OCI-LY7 (cell line): ENCODE data around the gene SREK1. TPM values are rescaled to one million over a fixed set of nuclear protein-coding genes. Genes with fewer than 3 reads are reported as not detected.

Experiments used
- BruUV-seq: library from RNA; stranded (reverse); fragments of 400-500 nt; replicated peaks from 2 replicates; lab custom pipeline; 2021; lab: Mats Ljungman, UMichigan
- CTCF ChIA-PET: fragments of 300-600 bp; sonication (Branson Sonifier 250); formaldehyde crosslinking; loops from one replicate; lab custom pipeline; 2022; ENCODE audit warnings: antibody characterized with exemption; ENCODE audit not compliant: unreplicated experiment; lab: Charles Lee
- POLR2A ChIA-PET: fragments of 300-600 bp; sonication (Branson Sonifier 250); formaldehyde crosslinking; loops from one replicate; lab custom pipeline; 2022; ENCODE audit warnings: antibody characterized with exemption; lab: Charles Lee
- DNase-seq: peaks from one replicate; pipeline ENCODE4 v3.0.0-alpha.2; 2015; ENCODE audit warnings: low spot score
- H2AFZ ChIP-seq: fragments of 200-600 bp; sonication (generic), shearing (Covaris generic); 2 replicates; pipeline ENCODE4 v1.6.1; 2014; ENCODE audit warnings: mild to moderate bottlenecking, antibody characterized with exemption, low read length, moderate library complexity
- H3K27ac ChIP-seq: fragments of 200-600 bp; sonication (generic); 2 replicates; pipeline ENCODE4 v1.5.1; 2014; ENCODE audit warnings: mixed run types, low read depth, mild to moderate bottlenecking, moderate library complexity, low read length, inconsistent platforms; ENCODE audit not compliant: poor library complexity, severe bottlenecking
- H3K36me3 ChIP-seq: fragments of 200-600 bp; sonication (generic); 2 replicates; pipeline ENCODE4 v1.6.1; 2014; ENCODE audit warnings: mild to moderate bottlenecking, antibody characterized with exemption, low read length, moderate library complexity, mixed read lengths; ENCODE audit not compliant: insufficient read depth
- H3K4me1 ChIP-seq: fragments of 200-600 bp; sonication (generic); 2 replicates; pipeline ENCODE4 v1.5.1; 2014; ENCODE audit warnings: mild to moderate bottlenecking, low read length; ENCODE audit not compliant: insufficient read depth, poor library complexity, severe bottlenecking
- H3K4me2 ChIP-seq: fragments of 200-600 bp; sonication (generic); 2 replicates; pipeline ENCODE4 v1.6.1; 2014; ENCODE audit warnings: mild to moderate bottlenecking, low read length
- H3K4me3 ChIP-seq: fragments of 200-600 bp; sonication (generic); 2 replicates; pipeline ENCODE4 v1.5.1; 2014; ENCODE audit warnings: mild to moderate bottlenecking, low read depth, low read length; ENCODE audit not compliant: poor library complexity, severe bottlenecking
- H3K79me2 ChIP-seq: fragments of 200-600 bp; sonication (generic); 2 replicates; pipeline ENCODE4 v1.6.1; 2016; ENCODE audit warnings: low read depth, mild to moderate bottlenecking, low read length, moderate library complexity, mixed read lengths; ENCODE audit not compliant: insufficient read depth
- H3K9me2 ChIP-seq: fragments of 200-600 bp; sonication (generic); 2 replicates; pipeline ENCODE4 v1.6.1; 2016; ENCODE audit warnings: mild to moderate bottlenecking, low read length, mixed read lengths; ENCODE audit not compliant: insufficient read depth
- H3K9me3 ChIP-seq: fragments of 200-600 bp; sonication (generic); 2 replicates; pipeline ENCODE4 v1.6.1; 2014; ENCODE audit warnings: mild to moderate bottlenecking, mixed run types, low read length, mixed read lengths
- H4K20me1 ChIP-seq: fragments of 200-600 bp; sonication (generic); 2 replicates; pipeline ENCODE4 v1.6.1; 2014; ENCODE audit warnings: mild to moderate bottlenecking, antibody characterized with exemption, low read length, moderate library complexity, mixed read lengths; ENCODE audit not compliant: insufficient read depth
- EZH2phosphoT487 ChIP-seq: fragments of 200-600 bp; sonication (generic); IDR thresholded peaks from 2 replicates; pipeline ENCODE4 v1.6.1; 2018; ENCODE audit warnings: low read depth, borderline replicate concordance, mild to moderate bottlenecking, mixed run types, antibody characterized with exemption, low read length, moderate library complexity, mixed read lengths
- intact Hi-C: fragments of 100-400 bp; cut with micrococcal nuclease; formaldehyde crosslinking; loops from one replicate; pipeline ENCODE4 v1.10.0; 2022; ENCODE audit not compliant: unreplicated experiment
- total RNA-seq, 2 experiments: library from RNA; depleted of rRNA in 1 of 2; stranded (reverse); fragments of >200 nt in 1 of 2; shearing (Covaris generic) in 1 of 2; gene quantifications; 2 replicates each; pipeline ENCODE4 v1.2.3, GENCODE V29; 2014 to 2022
- TF ChIP-seq, protein P1 (sequence below): fragments of 200-600 bp; sonication (generic); conservative IDR thresholded peaks from 2 replicates; pipeline ENCODE4 v1.5.1; 2014; ENCODE audit warnings: mild to moderate bottlenecking, antibody characterized with exemption, low read length, moderate library complexity, mixed read lengths

Gene SREK1
- total RNA-seq, 2 experiments from 2014 or later, result 95.1 to 101 TPM

DNA sequence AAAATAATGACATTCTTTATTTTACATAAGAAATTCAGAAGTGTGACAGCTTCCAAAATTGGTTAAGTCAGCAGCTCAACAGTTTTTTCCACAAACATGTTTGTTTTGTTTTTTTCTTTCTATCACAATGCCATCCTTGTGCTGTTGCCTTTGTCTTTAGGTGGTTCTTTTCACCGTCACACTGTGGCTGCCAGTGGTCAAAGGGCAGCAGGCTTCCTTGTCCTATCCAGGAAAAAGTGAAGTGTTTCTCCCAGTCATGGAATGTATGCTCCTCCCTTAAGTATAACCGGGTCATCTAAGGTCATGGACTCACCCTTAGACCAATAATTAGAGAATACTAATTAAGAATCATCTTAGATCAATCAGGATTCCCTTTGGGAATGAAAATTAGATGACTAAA is 87.4 kb downstream of the SREK1 start:
- intact Hi-C loops, result no loop called here
- Histone ChIP-seq H3K27ac (no peak overlapping the region), H3K4me3 (no peak overlapping the region), H3K36me3 (no peaks in the 10 kb centered on the region), H3K79me2 (no peaks in the 10 kb centered on the region), H4K20me1 (no peaks in the 10 kb centered on the region), H3K4me2 (no peak overlapping the region), H3K9me3 (no peaks in the 10 kb centered on the region), H3K9me2 (no peaks in the 10 kb centered on the region), H3K4me1 (no peaks in the 10 kb centered on the region), H2AFZ (no peak overlapping the region)
- CTCF ChIA-PET, result no interaction called here
- BruUV-seq, result no TSS peak
- no peak for DNase-seq
- POLR2A ChIA-PET, result no interaction called here
- TF ChIP-seq, protein P1, sequence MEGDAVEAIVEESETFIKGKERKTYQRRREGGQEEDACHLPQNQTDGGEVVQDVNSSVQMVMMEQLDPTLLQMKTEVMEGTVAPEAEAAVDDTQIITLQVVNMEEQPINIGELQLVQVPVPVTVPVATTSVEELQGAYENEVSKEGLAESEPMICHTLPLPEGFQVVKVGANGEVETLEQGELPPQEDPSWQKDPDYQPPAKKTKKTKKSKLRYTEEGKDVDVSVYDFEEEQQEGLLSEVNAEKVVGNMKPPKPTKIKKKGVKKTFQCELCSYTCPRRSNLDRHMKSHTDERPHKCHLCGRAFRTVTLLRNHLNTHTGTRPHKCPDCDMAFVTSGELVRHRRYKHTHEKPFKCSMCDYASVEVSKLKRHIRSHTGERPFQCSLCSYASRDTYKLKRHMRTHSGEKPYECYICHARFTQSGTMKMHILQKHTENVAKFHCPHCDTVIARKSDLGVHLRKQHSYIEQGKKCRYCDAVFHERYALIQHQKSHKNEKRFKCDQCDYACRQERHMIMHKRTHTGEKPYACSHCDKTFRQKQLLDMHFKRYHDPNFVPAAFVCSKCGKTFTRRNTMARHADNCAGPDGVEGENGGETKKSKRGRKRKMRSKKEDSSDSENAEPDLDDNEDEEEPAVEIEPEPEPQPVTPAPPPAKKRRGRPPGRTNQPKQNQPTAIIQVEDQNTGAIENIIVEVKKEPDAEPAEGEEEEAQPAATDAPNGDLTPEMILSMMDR, result no peak
- TF ChIP-seq EZH2phosphoT487, result no peak

DNA sequence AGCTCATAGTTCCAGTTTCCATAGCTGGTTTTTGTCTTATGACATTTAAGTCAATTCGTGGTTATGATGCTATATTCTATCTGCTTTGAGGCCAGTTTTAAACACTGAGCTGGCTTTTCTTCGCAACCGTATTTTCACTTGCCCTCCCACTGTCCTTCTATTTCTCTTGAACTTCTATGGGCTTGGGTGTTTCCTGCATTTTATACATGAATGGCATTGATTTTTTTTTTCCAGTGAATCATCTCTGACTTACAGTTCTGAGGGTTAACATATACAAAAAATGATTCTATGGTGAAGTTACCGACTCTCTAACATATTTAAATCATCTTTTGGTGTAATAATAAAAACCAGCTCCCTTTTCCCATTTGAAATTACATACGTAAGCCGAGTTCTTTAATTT is 88.2 kb downstream of the SREK1 start:
- POLR2A ChIA-PET, result interaction anchor here (0.6 to 0.7 kb wide), 2 partner anchors 14 to 528 kb away, joined by 3 to 4 read pairs; no protein-coding TSS in a partner anchor

More for the DNA sequence above, 88.2 kb downstream of the SREK1 start:
- Histone ChIP-seq H3K4me2 (no peak overlapping the region), H3K4me3 (no peak overlapping the region), H3K27ac (no peak overlapping the region), H3K9me3 (no peaks in the 10 kb centered on the region), H3K79me2 (no peaks in the 10 kb centered on the region), H3K4me1 (no peaks in the 10 kb centered on the region), H4K20me1 (no peaks in the 10 kb centered on the region), H3K36me3 (no peaks in the 10 kb centered on the region), H3K9me2 (no peaks in the 10 kb centered on the region), H2AFZ (no peak overlapping the region)
- CTCF ChIA-PET, result no interaction called here
- TF ChIP-seq EZH2phosphoT487, result no peak
- TF ChIP-seq, protein P1, result no peak
- no TSS peak for BruUV-seq
- intact Hi-C loops, result no loop called here
- DNase-seq, result no peak
